Thoracic aorta (tissue), 2 donors: Measurements from ENCODE around the gene ERC1. TPM values are rescaled to one million over a fixed set of nuclear protein-coding genes. Genes with fewer than 3 reads are reported as not detected.

ENCODE experiments used
- ATAC-seq: fragments of 150-250 bp; one replicate; pipeline ENCODE4 v1.8.0; 2017; ENCODE audit warnings: low read depth; ENCODE audit not compliant: insufficient number of reproducible peaks, low FRiP score
- DNase-seq: peaks from one replicate; pipeline ENCODE4 v3.0.0-alpha.2; 2020; ENCODE audit warnings: low spot score
- H3K27ac ChIP-seq, 2 donors: fragments of 200-600 bp; sonication (generic); 1 replicate in 1 of 2; 2 replicates in 1 of 2; pipeline ENCODE4 v1.5.1; 2016; ENCODE audit warnings: mild to moderate bottlenecking in 2 of 2, moderate library complexity in 2 of 2
- H3K27me3 ChIP-seq: fragments of 200-600 bp; sonication (generic); replicated peaks from 2 replicates; pipeline ENCODE4 v1.6.0; 2016; ENCODE audit warnings: mild to moderate bottlenecking; ENCODE audit not compliant: insufficient read depth
- H3K36me3 ChIP-seq: fragments of 200-600 bp; sonication (generic); one replicate; pipeline ENCODE4 v1.5.1; 2016
- H3K4me1 ChIP-seq, 2 donors: fragments of 200-600 bp; sonication (generic); 1 replicate in 1 of 2; 2 replicates in 1 of 2; pipeline versions ENCODE4 v1.5.1 to v1.6.0; 2016; ENCODE audit warnings: low read depth in 2 of 2, mild to moderate bottlenecking in 1 of 2; ENCODE audit not compliant: control insufficient read depth in 1 of 2
- H3K4me3 ChIP-seq: fragments of 200-600 bp; sonication (generic); 2 replicates; pipeline ENCODE4 v1.5.1; 2016; ENCODE audit warnings: mild to moderate bottlenecking
- H3K9me3 ChIP-seq: fragments of 200-600 bp; sonication (generic); 2 replicates; pipeline ENCODE4 v1.5.1; 2016
- total RNA-seq, 2 donors: library from RNA; depleted of rRNA; stranded (reverse); fragments of >200 nt; gene quantifications; one replicate each; pipeline versions ENCODE4 v1.1.0 to v1.2.3, GENCODE V29; 2016
- TF ChIP-seq, protein P1 (sequence below): fragments of 200-600 bp; sonication (generic); IDR thresholded peaks from one replicate; pipeline ENCODE4 v1.5.1; 2019; ENCODE audit warnings: antibody characterized with exemption

ERC1 gene
- total RNA-seq, 2 donors from 2014 or later: 45.8 to 80.0 TPM

DNA sequence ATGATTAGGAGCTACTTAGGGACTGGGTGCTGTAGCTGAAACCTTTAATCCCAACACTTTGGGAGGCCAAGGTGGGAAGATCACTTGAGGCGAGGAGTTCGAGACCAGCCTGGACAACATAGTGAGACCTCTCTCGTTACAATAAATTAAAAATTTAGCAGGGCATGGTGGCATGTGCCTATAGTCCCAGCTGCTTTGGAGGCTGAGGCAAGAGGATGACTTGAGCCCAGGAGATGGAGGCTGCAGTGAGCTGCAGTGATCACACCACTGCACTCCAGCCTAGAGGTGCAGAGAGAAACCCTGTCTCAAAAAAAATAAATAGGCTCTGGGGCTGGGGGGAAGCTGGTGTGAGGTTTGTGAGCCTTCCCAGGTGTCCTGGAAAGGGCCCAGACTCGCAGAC, 506.1 kb downstream of the ERC1 start:
- no peak for DNase-seq
- Histone ChIP-seq H3K27ac (peak overlapping the region in 1 of 2 donors; percentile 43), H3K9me3 (no peaks in the 10 kb centered on the region), H3K4me1 (peaks cover 0 to 16% of the 10 kb centered on the region in 2 donors), H3K27me3 (no peaks in the 10 kb centered on the region), H3K36me3 (no peaks in the 10 kb centered on the region), H3K4me3 (no peak overlapping the region)
- ATAC-seq: no peak
- TF ChIP-seq, protein P1, sequence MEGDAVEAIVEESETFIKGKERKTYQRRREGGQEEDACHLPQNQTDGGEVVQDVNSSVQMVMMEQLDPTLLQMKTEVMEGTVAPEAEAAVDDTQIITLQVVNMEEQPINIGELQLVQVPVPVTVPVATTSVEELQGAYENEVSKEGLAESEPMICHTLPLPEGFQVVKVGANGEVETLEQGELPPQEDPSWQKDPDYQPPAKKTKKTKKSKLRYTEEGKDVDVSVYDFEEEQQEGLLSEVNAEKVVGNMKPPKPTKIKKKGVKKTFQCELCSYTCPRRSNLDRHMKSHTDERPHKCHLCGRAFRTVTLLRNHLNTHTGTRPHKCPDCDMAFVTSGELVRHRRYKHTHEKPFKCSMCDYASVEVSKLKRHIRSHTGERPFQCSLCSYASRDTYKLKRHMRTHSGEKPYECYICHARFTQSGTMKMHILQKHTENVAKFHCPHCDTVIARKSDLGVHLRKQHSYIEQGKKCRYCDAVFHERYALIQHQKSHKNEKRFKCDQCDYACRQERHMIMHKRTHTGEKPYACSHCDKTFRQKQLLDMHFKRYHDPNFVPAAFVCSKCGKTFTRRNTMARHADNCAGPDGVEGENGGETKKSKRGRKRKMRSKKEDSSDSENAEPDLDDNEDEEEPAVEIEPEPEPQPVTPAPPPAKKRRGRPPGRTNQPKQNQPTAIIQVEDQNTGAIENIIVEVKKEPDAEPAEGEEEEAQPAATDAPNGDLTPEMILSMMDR: no peak

DNA sequence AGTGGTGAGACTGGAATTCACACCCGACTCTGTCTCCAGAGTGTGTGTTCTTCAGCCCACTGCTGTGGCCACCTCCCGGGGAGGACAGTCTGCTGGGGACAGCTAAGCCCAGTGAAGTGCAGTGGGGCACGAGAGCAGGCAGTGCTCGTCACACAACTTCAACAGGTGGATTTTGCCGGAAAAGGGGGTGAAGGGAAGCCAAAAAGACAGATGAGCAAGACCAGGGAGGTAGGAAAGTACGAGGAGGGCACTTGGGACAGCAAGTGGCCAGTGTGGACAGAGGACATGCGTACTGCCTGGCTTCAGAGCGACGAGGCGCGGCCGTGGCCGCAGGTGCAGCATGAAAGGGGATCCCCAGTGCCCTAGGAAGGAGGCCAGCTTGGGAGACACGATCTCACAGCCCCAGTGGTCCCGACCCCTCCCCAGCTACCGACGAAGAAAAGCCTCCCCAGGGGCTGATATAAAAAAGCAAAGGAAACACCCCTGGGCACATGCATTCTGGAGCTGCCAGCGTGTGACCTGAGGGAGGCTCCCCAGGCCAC, 507.2 kb downstream of the ERC1 start:
- TF ChIP-seq, protein P1: no peak
- H3K27me3 ChIP-seq: no peaks in the 10 kb centered on the region
- H3K9me3 ChIP-seq: no peaks in the 10 kb centered on the region
- DNase-seq (no peak), ATAC-seq (no peak)
- H3K4me1 ChIP-seq: peaks cover 8 to 27% of the 10 kb centered on the region in 2 donors
- H3K36me3 ChIP-seq: no peaks in the 10 kb centered on the region
- no peak overlapping the region for H3K4me3 ChIP-seq
- H3K27ac ChIP-seq: no peak overlapping the region

DNA sequence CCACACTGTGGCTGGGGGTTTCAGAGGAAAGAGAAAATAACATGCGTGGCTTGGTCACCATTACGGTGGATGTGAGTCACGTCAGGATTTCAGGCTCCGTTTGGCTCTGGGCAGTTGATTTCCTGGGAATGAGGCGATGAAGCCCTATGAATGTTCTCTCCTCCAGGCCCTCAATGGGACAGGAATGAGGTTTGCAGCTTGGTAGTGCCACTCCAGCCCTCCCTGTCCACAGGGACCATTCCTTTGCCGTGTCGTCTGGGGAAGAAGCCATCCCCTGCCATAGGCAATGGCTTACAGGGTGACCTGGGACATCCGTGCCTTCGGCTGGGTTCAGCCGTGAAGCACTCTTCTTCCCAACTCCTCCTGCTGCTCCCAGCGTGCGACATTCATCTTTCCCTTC, 508.3 kb downstream of the ERC1 start:
- H3K4me1 ChIP-seq: peaks cover 8 to 29% of the 10 kb centered on the region in 2 donors
- TF ChIP-seq, protein P1: no peak

DNA sequence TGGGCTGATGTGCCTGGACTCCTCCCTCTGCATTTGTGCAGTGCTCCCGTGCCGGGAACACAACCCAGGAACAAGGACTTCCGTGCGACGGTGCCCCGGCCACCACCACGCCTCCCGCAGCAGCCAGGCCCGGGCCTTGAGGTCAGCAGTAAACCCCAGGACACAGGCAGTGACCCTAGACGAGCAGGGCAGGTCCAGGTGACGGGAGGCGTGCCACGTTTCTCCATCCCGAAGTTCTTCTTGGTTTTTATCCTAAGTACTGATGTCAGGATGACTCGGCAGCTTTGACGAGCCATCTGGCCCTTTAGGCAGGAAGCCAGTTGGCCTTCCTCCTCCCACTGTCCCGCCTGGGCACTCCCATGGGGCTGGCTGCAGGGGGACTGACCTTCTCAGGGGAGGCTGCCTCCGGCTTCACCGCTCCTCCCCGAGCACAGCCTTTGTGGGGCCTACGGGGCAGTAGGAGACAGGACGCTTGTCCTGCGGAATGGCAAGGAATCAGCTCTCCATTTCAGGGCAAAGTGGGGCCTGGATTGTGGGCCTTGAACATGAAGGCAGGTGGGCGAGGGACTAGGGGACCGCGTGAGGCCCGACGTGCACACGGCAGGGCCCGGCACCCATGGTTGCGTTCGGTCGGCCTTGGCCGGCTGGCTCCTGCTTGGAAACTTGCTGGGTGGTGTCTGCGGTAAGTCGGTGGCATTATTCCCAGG, 509.2 kb downstream of the ERC1 start:
- Histone ChIP-seq H3K9me3 (no peaks in the 10 kb centered on the region), H3K4me1 (peaks cover 8 to 29% of the 10 kb centered on the region in 2 donors), H3K27me3 (no peaks in the 10 kb centered on the region), H3K4me3 (no peak overlapping the region), H3K27ac (no peak overlapping the region), H3K36me3 (no peaks in the 10 kb centered on the region)
- ATAC-seq (no peak), DNase-seq (no peak)
- TF ChIP-seq, protein P1: no peak

More for the DNA sequence above, 508.3 kb downstream of the ERC1 start:
- H3K27ac ChIP-seq: no peak overlapping the region
- no peak overlapping the region for H3K4me3 ChIP-seq
- no peaks in the 10 kb centered on the region for H3K9me3 ChIP-seq
- no peak for ATAC-seq
- no peak for DNase-seq
- no peaks in the 10 kb centered on the region for H3K27me3 ChIP-seq
- no peaks in the 10 kb centered on the region for H3K36me3 ChIP-seq

DNA sequence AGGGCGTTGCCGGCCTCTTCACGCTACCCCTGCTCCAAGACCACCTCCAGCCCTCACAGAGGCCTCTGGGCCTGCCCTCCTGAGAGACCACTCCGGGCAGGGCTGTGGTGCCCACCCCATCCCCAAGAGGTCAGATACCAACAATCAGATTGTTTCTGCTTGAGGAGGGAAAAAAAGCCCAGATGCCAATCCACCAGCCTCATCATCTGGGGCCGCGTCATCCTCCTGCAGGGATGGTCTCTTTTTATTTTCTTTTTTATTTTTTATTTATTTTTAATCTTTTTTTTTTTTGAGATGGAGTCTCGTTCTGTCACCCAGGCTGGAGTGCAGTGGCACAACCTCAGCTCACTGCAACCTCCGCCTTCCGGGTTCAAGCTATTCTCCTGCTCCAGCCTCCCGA, 510.0 kb downstream of the ERC1 start:
- no peak for DNase-seq
- ATAC-seq: no peak
- Histone ChIP-seq H3K9me3 (no peaks in the 10 kb centered on the region), H3K4me1 (peaks cover 8 to 25% of the 10 kb centered on the region in 2 donors), H3K4me3 (no peak overlapping the region), H3K27me3 (no peaks in the 10 kb centered on the region), H3K27ac (no peak overlapping the region), H3K36me3 (no peaks in the 10 kb centered on the region)
- TF ChIP-seq, protein P1: no peak
